ENCODE results near the gene ROR1.

The ROR1 gene

DNA sequence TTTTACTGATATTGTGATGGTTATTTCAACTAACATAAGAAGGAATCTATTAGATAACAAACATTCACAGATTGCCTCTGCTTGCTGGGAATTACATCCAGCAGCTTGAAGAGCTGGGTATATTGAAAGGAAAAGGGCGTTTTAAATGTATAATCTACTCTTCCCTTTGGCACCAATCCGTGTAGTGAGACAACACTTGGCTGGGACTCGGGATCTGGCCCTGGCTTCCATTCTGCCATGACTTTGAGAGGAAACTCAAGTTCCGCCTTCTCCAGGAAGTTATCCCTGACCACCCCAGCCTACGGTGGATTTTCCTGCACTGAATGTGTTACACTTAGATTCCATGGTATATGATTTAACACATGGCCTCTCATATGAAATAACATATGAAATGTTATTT is 342.7 kb downstream of the ROR1 start:
- Histone ChIP-seq H3K4me3 (ENCODE audit: low read depth, low read length) (no peak overlapping the region), H3K4me1 (peaks cover under 1% of the 10 kb centered on the region), H3K36me3 (no peaks in the 10 kb centered on the region), H3K27me3 (no peaks in the 10 kb centered on the region), H3K9me3 (no peaks in the 10 kb centered on the region)
- DNase-seq = no peak
- TF ChIP-seq, protein P1, sequence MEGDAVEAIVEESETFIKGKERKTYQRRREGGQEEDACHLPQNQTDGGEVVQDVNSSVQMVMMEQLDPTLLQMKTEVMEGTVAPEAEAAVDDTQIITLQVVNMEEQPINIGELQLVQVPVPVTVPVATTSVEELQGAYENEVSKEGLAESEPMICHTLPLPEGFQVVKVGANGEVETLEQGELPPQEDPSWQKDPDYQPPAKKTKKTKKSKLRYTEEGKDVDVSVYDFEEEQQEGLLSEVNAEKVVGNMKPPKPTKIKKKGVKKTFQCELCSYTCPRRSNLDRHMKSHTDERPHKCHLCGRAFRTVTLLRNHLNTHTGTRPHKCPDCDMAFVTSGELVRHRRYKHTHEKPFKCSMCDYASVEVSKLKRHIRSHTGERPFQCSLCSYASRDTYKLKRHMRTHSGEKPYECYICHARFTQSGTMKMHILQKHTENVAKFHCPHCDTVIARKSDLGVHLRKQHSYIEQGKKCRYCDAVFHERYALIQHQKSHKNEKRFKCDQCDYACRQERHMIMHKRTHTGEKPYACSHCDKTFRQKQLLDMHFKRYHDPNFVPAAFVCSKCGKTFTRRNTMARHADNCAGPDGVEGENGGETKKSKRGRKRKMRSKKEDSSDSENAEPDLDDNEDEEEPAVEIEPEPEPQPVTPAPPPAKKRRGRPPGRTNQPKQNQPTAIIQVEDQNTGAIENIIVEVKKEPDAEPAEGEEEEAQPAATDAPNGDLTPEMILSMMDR (IDR thresholded peaks at IDR 0.05; ENCODE audit: low read depth, low read length) = no peak

DNA sequence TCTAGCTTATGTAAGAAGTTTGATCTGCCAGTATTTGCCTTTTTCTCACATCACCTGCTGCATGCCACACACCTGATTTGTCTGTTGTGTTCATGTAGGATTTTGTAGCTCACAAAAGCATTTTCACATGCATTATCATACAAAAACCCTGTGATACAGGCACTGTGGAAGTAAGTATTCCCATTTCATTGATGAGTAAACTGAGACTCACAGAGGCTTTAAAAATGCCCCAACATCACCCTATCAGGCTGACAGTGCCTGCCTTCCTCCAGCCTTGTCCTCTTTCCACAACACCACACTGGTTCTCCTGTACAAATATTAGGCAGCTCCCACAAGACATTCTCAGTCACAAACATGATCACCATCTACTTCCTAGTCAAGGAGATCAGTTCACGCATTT is 343.7 kb downstream of the ROR1 start:
- H3K27me3 ChIP-seq = no peaks in the 10 kb centered on the region
- H3K4me1 ChIP-seq = no peaks in the 10 kb centered on the region
- no peak for DNase-seq
- no peaks in the 10 kb centered on the region for H3K9me3 ChIP-seq
- TF ChIP-seq, protein P1 (IDR thresholded peaks at IDR 0.05; ENCODE audit: low read depth, low read length) = no peak
- no peak overlapping the region for H3K4me3 ChIP-seq (ENCODE audit: low read depth, low read length)
- H3K36me3 ChIP-seq = no peaks in the 10 kb centered on the region

DNA sequence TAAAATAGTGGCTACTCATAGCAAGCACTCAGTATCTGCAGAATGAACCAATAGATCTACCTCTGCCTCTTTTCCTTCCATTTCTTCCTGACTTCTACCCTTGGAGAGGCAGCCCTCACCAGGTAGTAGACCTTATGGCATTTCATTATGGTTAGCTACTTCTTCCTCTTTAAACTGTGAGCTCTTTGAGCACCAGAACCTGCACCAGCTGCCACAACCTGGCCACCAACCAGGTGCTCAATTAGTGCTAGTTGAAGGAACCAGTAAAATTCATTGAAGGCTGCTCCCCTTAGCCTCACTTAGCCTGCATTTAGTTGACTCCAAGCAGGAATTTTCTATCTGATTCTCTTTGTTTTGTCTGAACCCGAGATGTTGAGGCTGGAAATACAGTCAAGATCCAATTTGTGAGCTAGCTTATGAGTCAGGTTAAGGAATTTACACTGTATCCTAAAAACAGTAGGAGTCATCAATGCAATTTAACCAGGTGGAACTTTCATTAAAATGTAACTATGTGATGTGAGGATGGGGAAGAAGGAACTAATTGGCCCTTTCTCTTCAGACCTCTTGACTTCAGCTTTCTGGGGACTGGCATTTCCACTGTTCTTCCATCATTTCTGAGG is 348.1 kb downstream of the ROR1 start:
- DNase-seq = no peak
- Histone ChIP-seq H3K9me3 (no peaks in the 10 kb centered on the region), H3K27me3 (no peaks in the 10 kb centered on the region), H3K4me1 (no peaks in the 10 kb centered on the region), H3K36me3 (no peaks in the 10 kb centered on the region), H3K4me3 (ENCODE audit: low read depth, low read length) (no peak overlapping the region)
- TF ChIP-seq, protein P1 (IDR thresholded peaks at IDR 0.05; ENCODE audit: low read depth, low read length) = no peak

DNA sequence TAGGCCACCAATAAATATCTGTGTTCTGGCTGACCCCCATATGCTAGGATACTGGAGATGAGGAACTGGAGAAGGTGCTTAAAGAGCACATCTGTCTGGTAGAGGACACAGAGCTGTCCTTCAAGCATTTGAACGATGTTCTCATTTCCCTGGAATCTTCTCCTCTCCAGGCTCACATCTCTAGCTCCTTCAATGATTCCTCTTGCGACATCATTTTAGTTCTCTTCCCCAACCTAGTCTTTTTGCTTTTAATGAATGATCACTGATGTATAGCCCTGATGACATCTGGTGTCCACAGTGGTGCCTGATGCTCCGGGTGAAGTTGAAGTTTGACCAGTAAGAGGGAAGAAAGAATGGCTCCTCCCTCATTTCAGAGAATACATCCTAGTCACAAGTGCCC is 348.8 kb downstream of the ROR1 start:
- H3K27me3 ChIP-seq = no peaks in the 10 kb centered on the region
- no peak for DNase-seq
- H3K4me3 ChIP-seq (ENCODE audit: low read depth, low read length) = no peak overlapping the region
- no peaks in the 10 kb centered on the region for H3K9me3 ChIP-seq
- no peaks in the 10 kb centered on the region for H3K4me1 ChIP-seq
- TF ChIP-seq, protein P1 (IDR thresholded peaks at IDR 0.05; ENCODE audit: low read depth, low read length) = no peak
- H3K36me3 ChIP-seq = no peaks in the 10 kb centered on the region

DNA sequence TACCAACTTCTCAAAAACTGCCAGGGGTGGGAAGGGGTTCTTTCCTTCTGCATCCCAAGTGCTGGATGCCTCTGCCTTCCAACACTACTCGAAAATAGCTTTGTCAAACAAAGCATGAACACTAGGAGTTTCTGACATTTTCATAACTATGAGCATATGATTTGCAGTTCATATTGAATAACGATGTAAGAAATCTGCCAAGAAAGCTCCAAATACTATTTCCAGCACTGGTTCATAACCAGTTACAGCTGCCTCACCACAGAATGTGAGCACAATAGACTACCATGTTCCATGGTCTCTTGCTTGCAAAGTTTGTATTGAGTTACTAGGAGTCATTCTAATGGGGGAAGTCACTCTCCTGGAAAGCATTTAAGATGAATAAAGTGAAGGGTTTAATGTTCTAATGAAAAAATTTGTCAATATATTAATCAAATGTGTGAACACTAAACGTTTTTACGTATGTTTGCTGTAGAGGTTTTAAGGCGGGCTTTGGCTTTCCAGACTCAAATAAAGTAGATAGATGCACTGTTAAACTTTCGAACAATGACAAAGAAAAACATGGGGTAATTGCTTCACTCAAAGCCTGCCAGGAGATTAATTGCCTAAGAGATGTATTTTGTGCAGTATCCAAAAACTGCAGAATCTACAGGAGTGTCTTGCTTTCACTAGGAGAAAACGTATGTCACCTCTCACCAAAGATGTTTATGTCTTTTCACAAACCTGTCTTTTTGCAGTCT is 351.1 kb downstream of the ROR1 start:
- TF ChIP-seq, protein P1 (IDR thresholded peaks at IDR 0.05; ENCODE audit: low read depth, low read length) = no peak

DNA sequence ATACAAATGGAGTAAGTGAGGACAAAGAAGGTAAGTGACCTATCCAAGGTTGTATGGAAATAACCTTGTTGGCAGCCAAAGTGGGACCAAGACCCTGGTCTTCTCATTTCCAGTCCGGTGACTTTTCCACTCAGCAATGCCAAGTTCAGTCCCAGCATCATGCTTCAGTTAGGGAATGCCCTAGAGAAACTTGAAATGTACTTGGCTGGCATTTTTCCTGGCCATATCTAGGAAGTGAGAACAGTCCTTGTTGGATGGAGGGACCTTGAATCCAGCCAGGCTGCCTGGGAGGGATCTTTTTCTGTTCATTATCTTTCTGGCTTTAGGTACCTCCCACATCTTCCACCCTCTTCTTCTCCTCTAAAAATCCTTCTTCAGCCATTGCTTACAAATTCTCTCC is 352.8 kb downstream of the ROR1 start:
- H3K4me3 ChIP-seq (ENCODE audit: low read depth, low read length) = no peak overlapping the region
- H3K27me3 ChIP-seq = no peaks in the 10 kb centered on the region
- H3K9me3 ChIP-seq = no peaks in the 10 kb centered on the region
- DNase-seq = no peak
- no peaks in the 10 kb centered on the region for H3K36me3 ChIP-seq
- H3K4me1 ChIP-seq = no peaks in the 10 kb centered on the region
- TF ChIP-seq, protein P1 (IDR thresholded peaks at IDR 0.05; ENCODE audit: low read depth, low read length) = no peak

More for the DNA sequence above, 351.1 kb downstream of the ROR1 start:
- Histone ChIP-seq H3K27me3 (no peaks in the 10 kb centered on the region), H3K9me3 (no peaks in the 10 kb centered on the region), H3K4me3 (ENCODE audit: low read depth, low read length) (no peak overlapping the region), H3K36me3 (no peaks in the 10 kb centered on the region), H3K4me1 (no peaks in the 10 kb centered on the region)
- DNase-seq = no peak
